ENCODE data around the gene NFIA.

Gene NFIA

DNA sequence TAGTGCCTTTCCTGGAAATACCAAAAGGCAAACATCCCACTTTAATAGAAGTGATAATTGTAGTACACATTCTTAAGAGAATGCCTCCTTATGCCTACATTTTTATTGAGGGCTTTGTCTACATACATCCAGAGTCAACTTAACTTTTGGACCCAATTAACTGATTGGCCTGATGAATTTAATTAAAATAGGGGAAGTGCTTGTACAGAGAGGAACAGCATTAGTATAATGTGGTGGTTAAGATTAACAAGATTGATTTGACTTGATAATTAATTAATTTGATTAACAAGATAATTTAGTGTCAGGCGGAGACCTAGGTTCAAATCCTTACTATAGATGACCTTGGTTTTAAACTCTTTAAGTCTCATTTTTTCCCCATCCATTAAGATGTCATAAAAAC is 111.4 kb downstream of the NFIA start:
- no peak for DNase-seq
- H3K9me2 ChIP-seq (replicated peaks; ENCODE audit: insufficient read depth, low read length): no peaks in the 10 kb centered on the region
- H3K27ac ChIP-seq (ENCODE audit: low read length): no peak overlapping the region
- no peak overlapping the region for H3K4me2 ChIP-seq (ENCODE audit: low read depth, low read length)
- H3F3A ChIP-seq (ENCODE audit: insufficient read depth, low read length): no peaks in the 10 kb centered on the region
- no peaks in the 10 kb centered on the region for H3K9me3 ChIP-seq (replicated peaks; ENCODE audit: insufficient read depth, low read length)
- H3K36me3 ChIP-seq (replicated peaks; ENCODE audit: insufficient read depth, low read length): no peaks in the 10 kb centered on the region
- TF ChIP-seq CTCF (IDR thresholded peaks at IDR 0.05; ENCODE audit: low read length) (no peak), EZH2 (optimal IDR thresholded peaks at IDR 0.05; ENCODE audit: low read depth, low read length) (no peak), EZH2phosphoT487 (IDR thresholded peaks at IDR 0.05; ENCODE audit: low read length) (no peak)
- H3K4me1 ChIP-seq (ENCODE audit: low read length): no peaks in the 10 kb centered on the region
- no peak overlapping the region for H3K4me3 ChIP-seq (ENCODE audit: low read length)
- H2AFZ ChIP-seq (ENCODE audit: low read length): no peak overlapping the region
- no peak overlapping the region for H3K9ac ChIP-seq (ENCODE audit: low read length)
- no peaks in the 10 kb centered on the region for H3K79me2 ChIP-seq (ENCODE audit: low read length)
- H3K27me3 ChIP-seq (replicated peaks; ENCODE audit: insufficient read depth, low read length): no peaks in the 10 kb centered on the region
- H4K20me1 ChIP-seq (ENCODE audit: insufficient read depth, low read length): no peaks in the 10 kb centered on the region

DNA sequence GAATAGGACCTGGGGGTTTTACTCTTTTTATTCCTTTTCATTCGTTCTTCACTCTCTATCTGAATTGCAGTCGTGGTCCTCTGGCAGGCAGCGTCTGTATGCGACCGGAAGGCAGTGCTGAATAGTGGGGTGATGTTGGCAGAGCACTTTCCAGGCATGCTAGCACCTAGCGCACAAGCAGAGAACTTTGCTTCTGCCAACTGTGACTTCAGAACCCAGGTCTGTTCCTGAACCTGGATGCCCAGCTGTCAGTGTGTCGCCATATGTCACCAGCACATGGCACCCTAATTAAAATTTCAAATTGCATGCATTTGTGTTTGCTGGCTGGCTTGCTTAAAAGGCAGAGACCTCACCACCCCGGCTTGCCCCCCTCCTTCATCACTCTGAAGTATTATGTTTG is 116.2 kb downstream of the NFIA start:
- H2AFZ ChIP-seq (ENCODE audit: low read length): no peak overlapping the region
- no peak overlapping the region for H3K4me3 ChIP-seq (ENCODE audit: low read length)
- no peaks in the 10 kb centered on the region for H3K36me3 ChIP-seq (replicated peaks; ENCODE audit: insufficient read depth, low read length)
- no peaks in the 10 kb centered on the region for H3K27me3 ChIP-seq (replicated peaks; ENCODE audit: insufficient read depth, low read length)
- no peaks in the 10 kb centered on the region for H3K79me2 ChIP-seq (ENCODE audit: low read length)
- DNase-seq: no peak
- no peaks in the 10 kb centered on the region for H3K4me1 ChIP-seq (ENCODE audit: low read length)
- H3K9me2 ChIP-seq (replicated peaks; ENCODE audit: insufficient read depth, low read length): no peaks in the 10 kb centered on the region
- TF ChIP-seq CTCF (IDR thresholded peaks at IDR 0.05; ENCODE audit: low read length) (no peak), EZH2 (optimal IDR thresholded peaks at IDR 0.05; ENCODE audit: low read depth, low read length) (no peak), EZH2phosphoT487 (IDR thresholded peaks at IDR 0.05; ENCODE audit: low read length) (no peak)
- no peak overlapping the region for H3K27ac ChIP-seq (ENCODE audit: low read length)
- no peak overlapping the region for H3K9ac ChIP-seq (ENCODE audit: low read length)
- H3K9me3 ChIP-seq (replicated peaks; ENCODE audit: insufficient read depth, low read length): no peaks in the 10 kb centered on the region
- H3K4me2 ChIP-seq (ENCODE audit: low read depth, low read length): no peak overlapping the region
- no peaks in the 10 kb centered on the region for H4K20me1 ChIP-seq (ENCODE audit: insufficient read depth, low read length)
- no peaks in the 10 kb centered on the region for H3F3A ChIP-seq (ENCODE audit: insufficient read depth, low read length)

DNA sequence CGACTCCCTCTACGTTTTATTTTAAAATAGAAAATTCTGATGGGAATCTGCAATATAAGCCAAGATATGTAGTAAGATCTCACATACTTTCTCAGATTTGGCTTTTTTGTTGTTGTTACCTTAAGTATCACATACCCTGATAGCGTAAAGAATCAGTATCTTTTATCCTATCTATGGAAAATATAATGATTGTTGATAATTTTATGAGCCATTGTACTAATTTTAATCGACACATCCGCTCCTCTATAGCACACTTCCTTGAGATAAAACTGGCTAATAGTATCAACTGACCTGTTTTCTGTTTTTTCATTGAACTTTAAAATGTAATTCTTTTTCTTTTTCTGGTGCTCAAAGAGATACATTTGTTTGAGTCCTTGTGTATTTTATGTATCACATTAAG is 118.7 kb downstream of the NFIA start:
- no peak overlapping the region for H2AFZ ChIP-seq (ENCODE audit: low read length)
- H3K9me3 ChIP-seq (replicated peaks; ENCODE audit: insufficient read depth, low read length): no peaks in the 10 kb centered on the region
- H4K20me1 ChIP-seq (ENCODE audit: insufficient read depth, low read length): no peaks in the 10 kb centered on the region
- TF ChIP-seq EZH2phosphoT487 (IDR thresholded peaks at IDR 0.05; ENCODE audit: low read length): no peak
- TF ChIP-seq CTCF (IDR thresholded peaks at IDR 0.05; ENCODE audit: low read length): no peak
- H3K4me3 ChIP-seq (ENCODE audit: low read length): no peak overlapping the region
- no peaks in the 10 kb centered on the region for H3K27me3 ChIP-seq (replicated peaks; ENCODE audit: insufficient read depth, low read length)
- H3K9me2 ChIP-seq (replicated peaks; ENCODE audit: insufficient read depth, low read length): no peaks in the 10 kb centered on the region
- no peak overlapping the region for H3K4me2 ChIP-seq (ENCODE audit: low read depth, low read length)
- no peaks in the 10 kb centered on the region for H3K36me3 ChIP-seq (replicated peaks; ENCODE audit: insufficient read depth, low read length)
- no peaks in the 10 kb centered on the region for H3K79me2 ChIP-seq (ENCODE audit: low read length)
- H3K4me1 ChIP-seq (ENCODE audit: low read length): no peaks in the 10 kb centered on the region
- DNase-seq: no peak
- no peak overlapping the region for H3K27ac ChIP-seq (ENCODE audit: low read length)
- no peaks in the 10 kb centered on the region for H3F3A ChIP-seq (ENCODE audit: insufficient read depth, low read length)
- H3K9ac ChIP-seq (ENCODE audit: low read length): no peak overlapping the region
